Stomach (tissue), 4 donors: ENCODE measurements around the gene FERMT1.

Experiments used
- POLR2A ChIP-seq, 4 donors: fragments of 450-650 bp; IDR thresholded peaks; one replicate each; pipeline ENCODE4 v1.6.1; 2016; ENCODE audit warnings: antibody characterized with exemption in 4 of 4, control low read depth in 2 of 4, mild to moderate bottlenecking in 1 of 4, moderate library complexity in 1 of 4
- POLR2AphosphoS5 ChIP-seq, 3 donors: sonication (generic); formaldehyde crosslinking; IDR thresholded peaks; one replicate each; pipeline ENCODE4 v1.6.1; 2016; ENCODE audit warnings: antibody characterized with exemption in 3 of 3
- TF ChIP-seq, protein P1 (sequence below), 7 experiments: fragments of 450-650 bp in 4 of 7; fragments of 200-600 bp in 3 of 7; sonication (generic) in 3 of 7; IDR thresholded peaks; one replicate each; pipeline ENCODE4 v1.5.1; 2016 to 2019; ENCODE audit warnings: antibody characterized with exemption in 7 of 7, control low read depth in 2 of 7, mild to moderate bottlenecking in 1 of 7

DNA sequence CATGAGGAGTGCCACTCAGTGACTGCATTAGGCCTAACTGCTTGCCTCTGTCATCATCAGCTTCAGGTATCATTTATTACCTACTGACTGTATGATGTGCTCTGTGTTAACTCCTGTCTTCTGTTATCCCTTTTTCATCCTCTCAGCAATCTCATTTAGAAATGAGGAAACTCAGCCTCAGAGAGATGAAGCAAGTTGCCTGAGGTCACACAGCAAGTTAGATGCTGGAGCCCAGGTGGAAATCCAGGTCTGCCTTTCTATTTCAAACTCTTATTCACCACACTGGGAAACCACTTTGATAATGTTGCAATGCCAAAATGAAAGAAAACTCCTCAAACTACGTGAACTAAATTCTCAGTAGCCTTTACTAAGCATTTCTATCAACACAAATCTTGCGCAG, 1.3 kb downstream of the FERMT1 start:
- TF ChIP-seq, protein P1, sequence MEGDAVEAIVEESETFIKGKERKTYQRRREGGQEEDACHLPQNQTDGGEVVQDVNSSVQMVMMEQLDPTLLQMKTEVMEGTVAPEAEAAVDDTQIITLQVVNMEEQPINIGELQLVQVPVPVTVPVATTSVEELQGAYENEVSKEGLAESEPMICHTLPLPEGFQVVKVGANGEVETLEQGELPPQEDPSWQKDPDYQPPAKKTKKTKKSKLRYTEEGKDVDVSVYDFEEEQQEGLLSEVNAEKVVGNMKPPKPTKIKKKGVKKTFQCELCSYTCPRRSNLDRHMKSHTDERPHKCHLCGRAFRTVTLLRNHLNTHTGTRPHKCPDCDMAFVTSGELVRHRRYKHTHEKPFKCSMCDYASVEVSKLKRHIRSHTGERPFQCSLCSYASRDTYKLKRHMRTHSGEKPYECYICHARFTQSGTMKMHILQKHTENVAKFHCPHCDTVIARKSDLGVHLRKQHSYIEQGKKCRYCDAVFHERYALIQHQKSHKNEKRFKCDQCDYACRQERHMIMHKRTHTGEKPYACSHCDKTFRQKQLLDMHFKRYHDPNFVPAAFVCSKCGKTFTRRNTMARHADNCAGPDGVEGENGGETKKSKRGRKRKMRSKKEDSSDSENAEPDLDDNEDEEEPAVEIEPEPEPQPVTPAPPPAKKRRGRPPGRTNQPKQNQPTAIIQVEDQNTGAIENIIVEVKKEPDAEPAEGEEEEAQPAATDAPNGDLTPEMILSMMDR (IDR thresholded peaks at IDR 0.05): no peak
- TF ChIP-seq POLR2AphosphoS5 (IDR thresholded peaks at IDR 0.05) (no peak), POLR2A (IDR thresholded peaks at IDR 0.05) (no peak)
